Activated CD4-positive, alpha-beta memory T cell treated with anti-CD3 and anti-CD28 coated beads, Interleukin-2, amount 10 ng/mL, durations not matched to agents 7 days and 5 days (primary cell): ENCODE results near the gene SLC16A12. TPM values are rescaled to one million over a fixed set of nuclear protein-coding genes. Genes with fewer than 3 reads are reported as not detected.
"Not testable (repeated sequence)": the region's sequence is repeated elsewhere in the genome, so short reads cannot be mapped to it uniquely, and the experiment has no call there.

ENCODE experiments used
- CTCF ChIA-PET: fragments of 350-600 bp; sonication (Branson Sonifier 250); formaldehyde crosslinking; loops from one replicate; lab custom pipeline; 2021; ENCODE audit warnings: antibody characterized with exemption, inconsistent platforms; lab: Charles Lee
- POLR2A ChIA-PET: fragments of 350-600 bp; sonication (Branson Sonifier 250); formaldehyde crosslinking; loops from one replicate; lab custom pipeline; 2021; ENCODE audit warnings: antibody characterized with exemption; lab: Charles Lee
- DNase-seq: peaks from one replicate; pipeline ENCODE4 v3.0.0-alpha.2; 2020
- H3K27ac Mint-ChIP-seq: one replicate; pipeline ENCODE4 v1.8.0; 2021; ENCODE audit warnings: mild to moderate bottlenecking, mixed read lengths
- H3K27me3 Mint-ChIP-seq: one replicate; pipeline ENCODE4 v1.8.0; 2021; ENCODE audit warnings: mixed read lengths
- H3K36me3 Mint-ChIP-seq: one replicate; pipeline ENCODE4 v1.8.0; 2021; ENCODE audit warnings: low read depth, mixed read lengths
- H3K4me1 Mint-ChIP-seq: one replicate; pipeline ENCODE4 v1.8.0; 2021; ENCODE audit warnings: mixed read lengths
- H3K4me3 Mint-ChIP-seq: one replicate; pipeline ENCODE4 v1.8.0; 2021; ENCODE audit warnings: mild to moderate bottlenecking, mixed read lengths
- H3K9me3 Mint-ChIP-seq: one replicate; pipeline ENCODE4 v1.8.0; 2021; ENCODE audit warnings: mixed read lengths
- total RNA-seq, 2 experiments: library from RNA; stranded (reverse); gene quantifications; one replicate each; pipeline ENCODE4 v1.2.3, GENCODE V29; 2021

The SLC16A12 gene
- total RNA-seq, 2 experiments from 2014 or later: not detected

GRCh38 chr10:89563861-89564478 lies 28.6 kb upstream of the SLC16A12 start:
- CTCF ChIA-PET: interaction anchor here (0.8 to 1.3 kb wide), 4 partner anchors 12 to 346 kb away, joined by 3 to 4 read pairs (median 4); no protein-coding TSS in a partner anchor
- H3K27ac Mint-ChIP-seq: no peak overlapping the region
- POLR2A ChIA-PET: no interaction called here
- H3K4me1 Mint-ChIP-seq: no peaks in the 10 kb centered on the region
- H3K27me3 Mint-ChIP-seq: peaks cover 30% of the 10 kb centered on the region
- no peaks in the 10 kb centered on the region for H3K9me3 Mint-ChIP-seq
- DNase-seq: no peak
- H3K36me3 Mint-ChIP-seq: no peaks in the 10 kb centered on the region
- H3K4me3 Mint-ChIP-seq: no peak overlapping the region

- Mint-ChIP-seq H3K4me1 (no peaks in the 10 kb centered on the region), H3K27me3 (peaks cover 30% of the 10 kb centered on the region), H3K27ac (no peak overlapping the region), H3K4me3 (no peak overlapping the region), H3K9me3 (no peaks in the 10 kb centered on the region), H3K36me3 (no peaks in the 10 kb centered on the region)
- ChIA-PET CTCF (interaction anchor here (1.2 to 1.4 kb wide), 3 partner anchors 301 to 347 kb away, joined by 3 to 5 read pairs (median 4); no protein-coding TSS in a partner anchor), POLR2A (no interaction called here)
- DNase-seq: no peak
These were observed 27.9 kb upstream of the SLC16A12 start for GRCh38 chr10:89563311-89563710.

- CTCF ChIA-PET: interaction anchor here (2.1 kb wide), 1 partner anchor 187 kb away, joined by 5 read pairs; no protein-coding TSS in a partner anchor
- Mint-ChIP-seq H3K36me3 (no peaks in the 10 kb centered on the region), H3K27me3 (peaks cover 4% of the 10 kb centered on the region), H3K4me3 (no peak overlapping the region), H3K27ac (no peak overlapping the region), H3K9me3 (no peaks in the 10 kb centered on the region), H3K4me1 (no peaks in the 10 kb centered on the region)
- DNase-seq: no peak
- POLR2A ChIA-PET: no interaction called here
These were observed 21.2 kb upstream of the SLC16A12 start for GRCh38 chr10:89556600-89556999.

- peaks cover 4% of the 10 kb centered on the region for H3K27me3 Mint-ChIP-seq
- no peaks in the 10 kb centered on the region for H3K9me3 Mint-ChIP-seq
- H3K36me3 Mint-ChIP-seq: no peaks in the 10 kb centered on the region
- ChIA-PET POLR2A (no interaction called here), CTCF (interaction anchor here (0.7 to 2.1 kb wide), 2 partner anchors 186 to 411 kb away, joined by 3 to 5 read pairs; no protein-coding TSS in a partner anchor)
- no peak overlapping the region for H3K4me3 Mint-ChIP-seq
- H3K4me1 Mint-ChIP-seq: no peaks in the 10 kb centered on the region
- H3K27ac Mint-ChIP-seq: no peak overlapping the region
- DNase-seq: no peak
These were observed 20.5 kb upstream of the SLC16A12 start for GRCh38 chr10:89555688-89556445.

GRCh38 chr10:89554433-89554832 lies 19.0 kb upstream of the SLC16A12 start:
- H3K36me3 Mint-ChIP-seq: no peaks in the 10 kb centered on the region
- H3K4me1 Mint-ChIP-seq: no peaks in the 10 kb centered on the region
- no peak overlapping the region for H3K27ac Mint-ChIP-seq
- ChIA-PET POLR2A (no interaction called here), CTCF (interaction anchor here (2.1 kb wide), 1 partner anchor 185 kb away, joined by 5 read pairs; no protein-coding TSS in a partner anchor)
- no peak overlapping the region for H3K4me3 Mint-ChIP-seq
- no peak for DNase-seq
- no peaks in the 10 kb centered on the region for H3K9me3 Mint-ChIP-seq
- peaks cover 5% of the 10 kb centered on the region for H3K27me3 Mint-ChIP-seq

GRCh38 chr10:89553064-89553734 lies 17.8 kb upstream of the SLC16A12 start:
- Mint-ChIP-seq H3K36me3 (no peaks in the 10 kb centered on the region), H3K9me3 (no peaks in the 10 kb centered on the region), H3K4me1 (no peaks in the 10 kb centered on the region), H3K27me3 (peaks cover 4% of the 10 kb centered on the region), H3K27ac (no peak overlapping the region), H3K4me3 (no peak overlapping the region)
- CTCF ChIA-PET: no interaction called here
- POLR2A ChIA-PET: no interaction called here
- no peak for DNase-seq

GRCh38 chr10:89552213-89552612 lies 16.8 kb upstream of the SLC16A12 start:
- ChIA-PET POLR2A (no interaction called here), CTCF (interaction anchor here (0.9 kb wide), 1 partner anchor 12 kb away, joined by 3 read pairs; no protein-coding TSS in a partner anchor)
- no peaks in the 10 kb centered on the region for H3K4me1 Mint-ChIP-seq

GRCh38 chr10:89550509-89550908 lies 15.1 kb upstream of the SLC16A12 start:
- no peak for DNase-seq
- no peak overlapping the region for H3K27ac Mint-ChIP-seq
- no peaks in the 10 kb centered on the region for H3K9me3 Mint-ChIP-seq
- POLR2A ChIA-PET: no interaction called here
- CTCF ChIA-PET: no interaction called here
- no peak overlapping the region for H3K4me3 Mint-ChIP-seq
- H3K36me3 Mint-ChIP-seq: no peaks in the 10 kb centered on the region
- peaks cover 8% of the 10 kb centered on the region for H3K27me3 Mint-ChIP-seq
- H3K4me1 Mint-ChIP-seq: no peaks in the 10 kb centered on the region

More at GRCh38 chr10:89552213-89552612, 16.8 kb upstream of the SLC16A12 start:
- no peak for DNase-seq
- Mint-ChIP-seq H3K27ac (no peak overlapping the region), H3K4me3 (no peak overlapping the region), H3K27me3 (peaks cover 8% of the 10 kb centered on the region), H3K9me3 (no peaks in the 10 kb centered on the region), H3K36me3 (no peaks in the 10 kb centered on the region)

GRCh38 chr10:89549510-89549909 lies 14.1 kb upstream of the SLC16A12 start:
- CTCF ChIA-PET: no interaction called here
- H3K27me3 Mint-ChIP-seq: peaks cover 8% of the 10 kb centered on the region
- H3K4me1 Mint-ChIP-seq: no peaks in the 10 kb centered on the region
- DNase-seq: no peak
- no peak overlapping the region for H3K4me3 Mint-ChIP-seq
- POLR2A ChIA-PET: no interaction called here
- no peaks in the 10 kb centered on the region for H3K9me3 Mint-ChIP-seq
- H3K27ac Mint-ChIP-seq: no peak overlapping the region
- no peaks in the 10 kb centered on the region for H3K36me3 Mint-ChIP-seq

- H3K36me3 Mint-ChIP-seq: no peaks in the 10 kb centered on the region
- DNase-seq: no peak
- ChIA-PET POLR2A (no interaction called here), CTCF (no interaction called here)
- no peak overlapping the region for H3K4me3 Mint-ChIP-seq
- H3K9me3 Mint-ChIP-seq: no peaks in the 10 kb centered on the region
- no peak overlapping the region for H3K27ac Mint-ChIP-seq
- peaks cover 8% of the 10 kb centered on the region for H3K27me3 Mint-ChIP-seq
- no peaks in the 10 kb centered on the region for H3K4me1 Mint-ChIP-seq
These were observed 13.3 kb upstream of the SLC16A12 start for GRCh38 chr10:89548673-89549072.

GRCh38 chr10:89547853-89548513 lies 12.6 kb upstream of the SLC16A12 start:
- no peak overlapping the region for H3K27ac Mint-ChIP-seq
- H3K4me3 Mint-ChIP-seq: no peak overlapping the region
- ChIA-PET POLR2A (no interaction called here), CTCF (no interaction called here)
- no peak for DNase-seq
- H3K36me3 Mint-ChIP-seq: no peaks in the 10 kb centered on the region
- H3K9me3 Mint-ChIP-seq: no peaks in the 10 kb centered on the region
- H3K27me3 Mint-ChIP-seq: peaks cover 8% of the 10 kb centered on the region
- no peaks in the 10 kb centered on the region for H3K4me1 Mint-ChIP-seq

- DNase-seq, H3K9me3 Mint-ChIP-seq, CTCF ChIA-PET, H3K4me1 Mint-ChIP-seq, H3K27ac Mint-ChIP-seq, H3K4me3 Mint-ChIP-seq, H3K27me3 Mint-ChIP-seq, POLR2A ChIA-PET, H3K36me3 Mint-ChIP-seq: not testable (repeated sequence)
These were observed 11.3 kb upstream of the SLC16A12 start for GRCh38 chr10:89546651-89547050.

GRCh38 chr10:89543841-89544240 lies 8.4 kb upstream of the SLC16A12 start:
- Mint-ChIP-seq H3K36me3 (no peaks in the 10 kb centered on the region), H3K9me3 (no peaks in the 10 kb centered on the region), H3K4me1 (no peaks in the 10 kb centered on the region), H3K27me3 (peaks cover 22% of the 10 kb centered on the region), H3K4me3 (no peak overlapping the region), H3K27ac (no peak overlapping the region)
- CTCF ChIA-PET: no interaction called here
- DNase-seq: no peak
- POLR2A ChIA-PET: no interaction called here
